T-helper 2 cell treated with Interferon-gamma antibody and Interleukin-4, amounts not matched to agents 5 μg/mL and 100 μg/mL, for 36 hours (primary cell): ENCODE results near the gene KIF2C.
"Not testable (repeated sequence)": the region's sequence is repeated elsewhere in the genome, so short reads cannot be mapped to it uniquely, and the experiment has no call there.

Experiments used
- DNase-seq: peaks from one replicate; pipeline ENCODE4 v3.0.0; 2021; ENCODE audit warnings: low spot score
- H3K27ac Mint-ChIP-seq: one replicate; pipeline ENCODE4 v1.8.0; 2021; ENCODE audit warnings: mild to moderate bottlenecking, mixed read lengths
- H3K27me3 Mint-ChIP-seq: one replicate; pipeline ENCODE4 v1.8.0; 2021; ENCODE audit warnings: low read depth, mixed read lengths
- H3K36me3 Mint-ChIP-seq: one replicate; pipeline ENCODE4 v1.8.0; 2021; ENCODE audit warnings: low read depth, mixed read lengths
- H3K4me1 Mint-ChIP-seq: one replicate; pipeline ENCODE4 v1.8.0; 2021; ENCODE audit warnings: low read depth, mixed read lengths
- H3K4me3 Mint-ChIP-seq: one replicate; pipeline ENCODE4 v1.8.0; 2022; ENCODE audit warnings: mild to moderate bottlenecking, moderate library complexity, mixed read lengths
- H3K9me3 Mint-ChIP-seq: one replicate; pipeline ENCODE4 v1.8.0; 2021; ENCODE audit warnings: mixed read lengths

The KIF2C gene

GRCh38 chr1:44811234-44811633, 71.6 kb downstream of the KIF2C start:
- H3K27me3 Mint-ChIP-seq: no peaks in the 10 kb centered on the region
- no peak for DNase-seq
- H3K9me3 Mint-ChIP-seq: no peaks in the 10 kb centered on the region

GRCh38 chr1:44812822-44813543, 73.3 kb downstream of the KIF2C start:
- Mint-ChIP-seq H3K27ac (peak overlapping the region; percentile 99), H3K4me1 (peaks cover 56% of the 10 kb centered on the region), H3K36me3 (peaks cover 39% of the 10 kb centered on the region), H3K27me3 (no peaks in the 10 kb centered on the region), H3K4me3 (no peak overlapping the region), H3K9me3 (no peaks in the 10 kb centered on the region)
- no peak for DNase-seq

More at GRCh38 chr1:44811234-44811633, 71.6 kb downstream of the KIF2C start:
- peak overlapping the region; percentile 6 for H3K4me3 Mint-ChIP-seq
- peaks cover 52% of the 10 kb centered on the region for H3K36me3 Mint-ChIP-seq
- peaks cover 67% of the 10 kb centered on the region for H3K4me1 Mint-ChIP-seq
- peak overlapping the region; percentile 99 for H3K27ac Mint-ChIP-seq

GRCh38 chr1:44815926-44816325, 76.3 kb downstream of the KIF2C start:
- Mint-ChIP-seq H3K36me3 (peaks cover 33% of the 10 kb centered on the region), H3K4me1 (peaks cover 46% of the 10 kb centered on the region), H3K4me3 (peak overlapping the region; percentile 78)
- H3K27me3 Mint-ChIP-seq, H3K9me3 Mint-ChIP-seq, H3K27ac Mint-ChIP-seq, DNase-seq: not testable (repeated sequence)

DNA sequence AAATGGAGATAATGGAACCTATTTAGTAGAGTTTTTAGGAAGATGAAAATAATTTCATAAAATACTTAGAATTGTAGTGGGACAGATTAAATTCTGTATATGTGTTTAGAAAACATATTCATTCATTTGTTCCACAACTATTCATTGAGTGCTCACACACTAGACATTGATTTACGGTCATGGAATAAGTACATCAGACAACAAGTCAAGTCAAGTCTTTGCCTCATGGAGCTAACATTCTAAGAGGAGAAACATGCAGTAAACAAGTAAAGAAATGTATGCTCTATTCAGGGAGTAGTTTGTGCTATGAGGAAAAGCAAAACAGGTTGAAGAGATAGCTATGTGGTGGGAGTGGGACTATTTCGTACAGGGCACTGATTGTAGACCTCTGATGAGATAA, 77.7 kb downstream of the KIF2C start:
- Mint-ChIP-seq H3K4me3 (peak overlapping the region; percentile 32), H3K4me1 (peaks cover 36% of the 10 kb centered on the region), H3K9me3 (no peaks in the 10 kb centered on the region), H3K27me3 (no peaks in the 10 kb centered on the region), H3K27ac (peak overlapping the region; percentile 53), H3K36me3 (peaks cover 27% of the 10 kb centered on the region)
- DNase-seq: no peak
